ENCODE measurements around the gene ASPG. TPM values are rescaled to one million over a fixed set of nuclear protein-coding genes. Genes with fewer than 3 reads are reported as not detected.

ASPG gene
- total and polyA plus RNA-seq, 2 donors (not counting 1 experiment from before 2014, with no cell fraction given), result not detected

- Histone ChIP-seq H3K4me3 (replicated peaks in 1 of 4; ENCODE audit: control extremely low read depth in 1 of 4, insufficient read depth in 1 of 4, low read depth in 3 of 4, low read length in 4 of 4) (peak overlapping the region in 1 of 4 experiments; percentile 38), H2AFZ (ENCODE audit: low read length) (no peak overlapping the region), H3K27ac (ENCODE audit: insufficient read depth, low read length) (no peak overlapping the region), H3K36me3 (ENCODE audit: control insufficient read depth, insufficient read depth, low read length) (no peaks in the 10 kb centered on the region), H3K4me2 (ENCODE audit: extremely low read depth, insufficient read depth, low read length) (no peak overlapping the region), H3K27me3 (ENCODE audit: control insufficient read depth, insufficient read depth, low read length) (peaks cover 15% of the 10 kb centered on the region), H4K20me1 (ENCODE audit: control insufficient read depth, extremely low read depth, insufficient read depth, low read length) (no peaks in the 10 kb centered on the region), H3K9ac (ENCODE audit: insufficient read depth, low read length) (no peak overlapping the region), H3K4me1 (ENCODE audit: control insufficient read depth, extremely low read depth, insufficient read depth, low read length) (no peaks in the 10 kb centered on the region), H3K79me2 (ENCODE audit: control insufficient read depth, insufficient read depth, low read length) (no peaks in the 10 kb centered on the region), H3K9me3 (ENCODE audit: control insufficient read depth, insufficient read depth, low read depth, low read length) (no peaks in the 10 kb centered on the region)
- no peak for DNase-seq (ENCODE audit: low read depth in 2 of 2)
- TF ChIP-seq CTCF (conservative IDR thresholded peaks at IDR 0.05 in 1 of 2, IDR thresholded peaks at IDR 0.05 in 1 of 2; ENCODE audit: low read depth in 1 of 2, low read length in 2 of 2), result no peak
- TF ChIP-seq EZH2 (IDR thresholded peaks at IDR 0.05; ENCODE audit: low read length, missing control alignments), result peak; percentile 45
Measured at GRCh38 chr14:104138718-104139459, 53.4 kb downstream of the ASPG start.

GRCh38 chr14:104139460-104140212 is 54.1 kb downstream of the ASPG start:
- no peak overlapping the region for H3K4me2 ChIP-seq (ENCODE audit: extremely low read depth, insufficient read depth, low read length)
- no peaks in the 10 kb centered on the region for H3K79me2 ChIP-seq (ENCODE audit: control insufficient read depth, insufficient read depth, low read length)
- H4K20me1 ChIP-seq (ENCODE audit: control insufficient read depth, extremely low read depth, insufficient read depth, low read length), result no peaks in the 10 kb centered on the region
- no peak overlapping the region for H3K9ac ChIP-seq (ENCODE audit: insufficient read depth, low read length)
- H3K4me1 ChIP-seq (ENCODE audit: control insufficient read depth, extremely low read depth, insufficient read depth, low read length), result no peaks in the 10 kb centered on the region
- peak overlapping the region in 1 of 4 experiments; percentile 38 for H3K4me3 ChIP-seq (replicated peaks in 1 of 4; ENCODE audit: control extremely low read depth in 1 of 4, insufficient read depth in 1 of 4, low read depth in 3 of 4, low read length in 4 of 4)
- TF ChIP-seq EZH2 (IDR thresholded peaks at IDR 0.05; ENCODE audit: low read length, missing control alignments) (no peak), CTCF (conservative IDR thresholded peaks at IDR 0.05 in 1 of 2, IDR thresholded peaks at IDR 0.05 in 1 of 2; ENCODE audit: low read depth in 1 of 2, low read length in 2 of 2) (no peak)
- peaks cover 15% of the 10 kb centered on the region for H3K27me3 ChIP-seq (ENCODE audit: control insufficient read depth, insufficient read depth, low read length)
- H2AFZ ChIP-seq (ENCODE audit: low read length), result no peak overlapping the region
- no peak for DNase-seq (ENCODE audit: low read depth in 2 of 2)
- H3K27ac ChIP-seq (ENCODE audit: insufficient read depth, low read length), result no peak overlapping the region
- no peaks in the 10 kb centered on the region for H3K36me3 ChIP-seq (ENCODE audit: control insufficient read depth, insufficient read depth, low read length)
- no peaks in the 10 kb centered on the region for H3K9me3 ChIP-seq (ENCODE audit: control insufficient read depth, insufficient read depth, low read depth, low read length)

GRCh38 chr14:104140213-104140462 is 54.6 kb downstream of the ASPG start:
- no peak for DNase-seq (ENCODE audit: low read depth in 2 of 2)
- TF ChIP-seq EZH2 (IDR thresholded peaks at IDR 0.05; ENCODE audit: low read length, missing control alignments) (no peak), CTCF (conservative IDR thresholded peaks at IDR 0.05 in 1 of 2, IDR thresholded peaks at IDR 0.05 in 1 of 2; ENCODE audit: low read depth in 1 of 2, low read length in 2 of 2) (no peak)
- Histone ChIP-seq H3K27me3 (ENCODE audit: control insufficient read depth, insufficient read depth, low read length) (peaks cover 13% of the 10 kb centered on the region), H3K27ac (ENCODE audit: insufficient read depth, low read length) (no peak overlapping the region), H3K36me3 (ENCODE audit: control insufficient read depth, insufficient read depth, low read length) (no peaks in the 10 kb centered on the region), H3K9me3 (ENCODE audit: control insufficient read depth, insufficient read depth, low read depth, low read length) (no peaks in the 10 kb centered on the region), H3K4me3 (replicated peaks in 1 of 4; ENCODE audit: control extremely low read depth in 1 of 4, insufficient read depth in 1 of 4, low read depth in 3 of 4, low read length in 4 of 4) (no peak overlapping the region), H3K9ac (ENCODE audit: insufficient read depth, low read length) (no peak overlapping the region), H3K79me2 (ENCODE audit: control insufficient read depth, insufficient read depth, low read length) (no peaks in the 10 kb centered on the region), H3K4me1 (ENCODE audit: control insufficient read depth, extremely low read depth, insufficient read depth, low read length) (no peaks in the 10 kb centered on the region), H3K4me2 (ENCODE audit: extremely low read depth, insufficient read depth, low read length) (no peak overlapping the region), H4K20me1 (ENCODE audit: control insufficient read depth, extremely low read depth, insufficient read depth, low read length) (no peaks in the 10 kb centered on the region), H2AFZ (ENCODE audit: low read length) (no peak overlapping the region)
